Activated CD4-positive, CD25-positive, alpha-beta regulatory T cell (primary cell): ENCODE data around the gene CNTLN.
"Not testable (repeated sequence)": the region's sequence is repeated elsewhere in the genome, so short reads cannot be mapped to it uniquely, and the experiment has no call there.

Source experiments
- DNase-seq, 4 experiments: peaks; one replicate each; lab custom pipeline; 2025; lab: John Stamatoyannopoulos, UW

CNTLN gene

GRCh38 chr9:17134396-17135294 is at the start of gene CNTLN:
Gene CNTLN, plus strand, starts transcription at chr9:17135040. Its CDS starts 26 bp downstream, at chr9:17135066.
- DNase-seq: peak in 1 of 4 experiments; percentile 39

- DNase-seq: no peak
Measured at GRCh38 chr9:17088566-17088965, 46.3 kb upstream of the CNTLN start.

- no peak for DNase-seq
Measured at GRCh38 chr9:17090041-17090440, 44.8 kb upstream of the CNTLN start.

GRCh38 chr9:17116400-17116837 is 18.4 kb upstream of the CNTLN start:
- no peak for DNase-seq

- DNase-seq: no peak
Measured at GRCh38 chr9:17117372-17117771, 17.5 kb upstream of the CNTLN start.

DNA sequence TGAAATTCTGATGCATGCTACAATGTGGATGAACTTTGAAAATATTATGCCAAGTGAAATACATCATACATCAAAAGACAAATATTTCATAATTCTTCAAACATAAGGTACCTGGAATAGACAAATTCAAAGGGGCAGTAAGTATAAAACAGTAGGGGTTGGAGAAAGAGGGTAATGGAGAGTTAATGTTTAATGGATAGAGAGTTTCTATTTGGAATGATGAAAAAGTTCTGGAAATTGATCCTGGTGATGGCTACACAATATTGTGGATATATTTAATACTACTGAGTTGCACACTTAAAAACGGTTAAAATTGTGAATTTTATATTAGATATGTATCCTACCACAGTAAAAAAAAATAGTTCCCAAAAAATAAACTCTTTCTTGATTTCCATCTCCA is 14.6 kb upstream of the CNTLN start:
- no peak for DNase-seq

- no peak for DNase-seq
Measured at GRCh38 chr9:17121264-17121663, 13.6 kb upstream of the CNTLN start.

DNA sequence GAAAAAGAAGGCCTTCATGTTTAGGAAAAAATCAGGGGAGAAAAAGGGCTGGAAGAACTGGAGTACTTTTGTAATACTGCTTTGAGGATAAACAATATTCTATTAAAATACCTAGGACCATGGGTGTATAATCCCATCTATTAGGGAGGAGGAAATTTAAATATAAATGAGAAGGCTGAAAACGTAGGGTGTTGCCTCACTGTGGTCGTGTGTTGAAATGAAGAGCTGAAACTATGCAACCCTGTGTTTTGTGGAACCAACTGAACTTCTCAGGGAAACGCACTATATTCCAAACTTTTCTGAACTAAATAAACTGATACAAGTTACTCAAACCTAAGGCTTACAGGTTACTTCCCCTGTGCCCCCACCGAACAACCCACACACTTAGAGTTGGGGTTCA is 4.5 kb upstream of the CNTLN start:
- DNase-seq: no peak

DNA sequence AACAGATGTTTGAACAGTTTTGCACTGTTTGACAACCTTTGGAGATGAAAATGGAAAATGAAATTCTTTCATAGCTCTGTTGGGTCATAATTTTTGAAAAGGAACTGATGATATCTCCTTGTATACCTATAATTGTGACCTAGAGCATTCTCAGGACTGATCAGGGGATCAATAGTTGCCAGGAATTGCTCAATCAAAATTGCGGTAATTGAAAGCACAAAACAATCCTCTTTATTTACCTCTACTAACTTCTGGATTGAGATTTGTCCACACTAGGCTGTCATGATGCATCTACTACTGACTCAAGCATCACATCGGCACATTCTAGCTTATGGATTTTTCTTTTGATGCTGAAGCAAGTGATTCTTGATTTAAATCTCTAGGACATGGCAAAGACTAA is 4.1 kb upstream of the CNTLN start:
- DNase-seq: no peak

DNA sequence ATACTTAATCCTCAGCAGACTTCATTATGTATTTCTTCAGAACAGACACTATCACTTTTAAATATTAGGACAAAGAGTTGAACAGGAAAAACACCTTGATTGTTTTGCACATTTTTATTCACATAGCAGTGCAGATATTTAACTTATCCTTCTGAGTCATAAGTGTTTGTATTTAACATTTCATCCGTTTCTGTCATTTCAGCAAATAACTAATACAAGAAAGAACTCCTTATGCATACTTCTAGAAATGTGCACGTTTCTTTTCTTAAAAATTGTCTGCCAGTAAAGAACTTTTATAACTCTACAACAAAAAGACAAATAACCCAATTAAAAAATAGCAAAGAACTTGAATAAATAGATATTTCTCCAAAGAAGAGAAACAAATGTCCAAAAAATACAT is 3.3 kb upstream of the CNTLN start:
- no peak for DNase-seq

- no peak for DNase-seq
Measured at GRCh38 chr9:17135295-17136160, 688 bp downstream of the CNTLN start.

DNA sequence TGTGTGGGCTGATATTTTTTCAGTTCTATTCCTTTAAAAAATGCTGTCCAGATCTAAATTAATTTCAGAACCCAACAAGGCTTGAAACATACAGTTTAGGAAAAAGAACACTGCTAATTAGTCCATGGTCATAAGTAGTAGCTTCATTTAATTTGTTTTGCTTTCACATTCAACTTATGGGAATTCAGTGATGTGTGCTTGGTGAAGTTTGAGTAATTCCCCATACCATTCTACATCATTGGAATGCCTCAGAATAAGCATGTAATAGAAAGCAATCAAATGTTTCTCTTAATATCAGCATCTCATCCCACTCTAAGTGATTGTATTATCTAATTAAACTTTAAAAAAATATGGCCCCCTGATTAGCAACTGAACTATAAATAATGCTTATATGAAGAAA is 2.7 kb downstream of the CNTLN start:
- no peak for DNase-seq

GRCh38 chr9:17138503-17138902 is 3.7 kb downstream of the CNTLN start:
- DNase-seq: no peak

DNA sequence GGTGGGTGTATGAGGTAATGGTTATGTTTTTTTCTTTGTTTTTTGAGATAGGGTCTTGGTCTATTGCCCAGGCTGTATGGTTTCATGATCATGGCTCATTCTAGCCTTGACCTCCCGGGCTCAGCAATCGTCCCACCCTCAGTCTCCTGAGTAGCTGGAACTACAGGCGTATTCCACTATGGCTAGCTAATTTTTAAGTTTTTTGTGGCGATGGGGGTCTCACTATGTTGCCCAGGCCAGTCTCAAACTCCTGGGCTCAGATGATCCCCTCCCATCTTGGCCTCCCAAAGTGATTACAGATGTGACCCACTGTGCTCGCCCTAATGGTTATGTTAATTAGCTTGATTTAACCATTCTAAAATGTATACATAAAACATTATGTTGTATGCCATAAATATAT is 5.6 kb downstream of the CNTLN start:
- no peak for DNase-seq

GRCh38 chr9:17148324-17148723 is 13.5 kb downstream of the CNTLN start:
- no peak for DNase-seq

DNA sequence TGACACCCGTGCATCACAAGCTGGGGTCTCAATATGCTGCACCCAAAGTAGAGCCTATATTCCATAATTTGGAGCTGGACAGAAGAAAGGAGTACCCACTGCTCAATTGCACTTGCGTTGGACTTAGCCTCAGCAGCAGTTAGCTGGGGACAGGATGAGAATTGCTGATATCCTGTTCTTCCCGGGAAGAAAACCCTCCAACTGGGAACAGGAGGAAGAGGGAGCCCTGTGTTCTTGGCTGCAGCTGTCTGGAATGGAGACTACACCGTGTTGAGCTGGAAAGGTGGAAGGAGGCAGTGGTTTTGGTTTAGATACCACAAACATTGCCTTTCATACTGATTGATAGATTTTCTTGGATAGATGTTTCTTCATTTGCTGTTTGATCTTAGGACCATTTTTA is 24.6 kb downstream of the CNTLN start:
- no peak for DNase-seq

GRCh38 chr9:17160327-17160726 is 25.5 kb downstream of the CNTLN start:
- DNase-seq: no peak

- no peak for DNase-seq
Measured at GRCh38 chr9:17165764-17166163, 30.9 kb downstream of the CNTLN start.

GRCh38 chr9:17166346-17166745 is 31.5 kb downstream of the CNTLN start:
- DNase-seq: no peak

DNA sequence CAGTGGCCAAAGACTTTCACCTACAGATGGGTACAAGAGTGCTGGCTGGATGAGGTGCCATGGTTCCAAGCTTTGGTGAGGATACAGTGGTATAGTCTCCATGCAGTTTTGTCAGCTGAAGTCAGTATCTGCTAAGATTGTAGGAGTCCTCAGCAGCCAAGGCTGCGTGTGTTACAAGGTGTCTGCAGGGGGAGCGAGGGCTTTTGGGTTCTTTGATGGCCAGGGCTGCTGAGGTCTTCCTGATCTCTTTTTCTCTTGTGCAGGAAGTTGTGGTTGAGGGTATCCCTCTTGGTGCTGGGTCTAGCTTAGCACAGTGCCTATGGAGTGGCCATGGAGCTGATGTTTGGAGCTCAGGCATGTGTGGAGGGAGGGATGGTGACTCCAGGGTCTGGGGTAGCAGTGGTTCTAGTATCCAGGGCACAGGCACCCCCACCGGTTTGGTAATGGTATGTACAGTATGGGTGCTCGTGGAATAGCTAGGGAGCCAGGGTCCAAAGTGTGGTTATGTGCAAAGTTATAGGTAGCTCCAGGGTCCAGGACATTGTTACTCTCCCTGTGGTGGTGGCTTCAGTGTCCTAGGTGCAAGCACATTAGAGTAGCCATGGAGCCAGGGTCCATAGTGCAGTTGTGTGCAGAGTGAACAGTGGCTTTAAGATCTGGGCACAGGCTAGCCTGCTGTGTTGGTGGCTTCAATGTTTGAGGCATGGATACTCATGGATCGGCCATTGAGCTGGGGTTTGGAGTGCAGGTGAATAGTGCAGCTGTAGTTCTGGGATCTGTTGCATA is 36.7 kb downstream of the CNTLN start:
- DNase-seq: no peak

GRCh38 chr9:17177496-17177895 is 42.7 kb downstream of the CNTLN start:
- not testable (repeated sequence) for DNase-seq

- DNase-seq: no peak
Measured at GRCh38 chr9:17185481-17186029, 50.7 kb downstream of the CNTLN start.
